B cell (primary cell): Measurements from ENCODE around the gene HES1. TPM values are rescaled to one million over a fixed set of nuclear protein-coding genes. Genes with fewer than 3 reads are reported as not detected.

Source experiments
- ATAC-seq: fragments of 200-7000 bp; cut with Tn5 transposase; one replicate; pipeline ENCODE4 v1.10.0; 2021; ENCODE audit warnings: low read depth, mild to moderate bottlenecking, moderate number of reproducible peaks, moderate library complexity
- CTCF ChIA-PET: fragments of 350-600 bp; sonication (Branson Sonifier 250); formaldehyde crosslinking; loops from one replicate; lab custom pipeline; 2021; ENCODE audit warnings: antibody characterized with exemption, inconsistent platforms; lab: Charles Lee
- POLR2A ChIA-PET: fragments of 350-600 bp; sonication (Branson Sonifier 250); formaldehyde crosslinking; loops from one replicate; lab custom pipeline; 2021; ENCODE audit warnings: antibody characterized with exemption; lab: Charles Lee
- DNase-seq: peaks from one replicate; pipeline ENCODE4 v3.0.0; 2013
- H2AFZ ChIP-seq: 2 replicates; pipeline ENCODE4 v1.6.1; 2012; ENCODE audit warnings: mild to moderate bottlenecking, low read depth, low read length; ENCODE audit not compliant: insufficient read depth, poor library complexity, severe bottlenecking
- H3K27ac ChIP-seq, 2 donors: 1 replicate in 1 of 2; 2 replicates in 1 of 2; pipeline ENCODE4 v1.5.1; 2012 to 2013; ENCODE audit warnings: low read length in 2 of 2, mild to moderate bottlenecking in 2 of 2, moderate library complexity in 1 of 2
- H3K27me3 ChIP-seq, 4 experiments: fragments of 200-600 bp in 1 of 4; sonication (generic) in 1 of 4; replicated peaks in 1 of 4; 1 replicate in 2 of 4; 2 replicates in 2 of 4; pipeline versions ENCODE4 v1.6.1 to v1.7.0; 2013 to 2016; ENCODE audit warnings: low read length in 3 of 4, mild to moderate bottlenecking in 2 of 4, mixed read lengths in 1 of 4, moderate library complexity in 1 of 4; ENCODE audit not compliant: insufficient read depth in 4 of 4, control insufficient read depth in 3 of 4; ENCODE audit errors: control extremely low read depth in 1 of 4
- H3K36me3 ChIP-seq, 2 experiments: replicated peaks in 1 of 2; 1 replicate in 1 of 2; 2 replicates in 1 of 2; pipeline versions ENCODE4 v1.6.1 to v1.7.1; 2013; ENCODE audit warnings: low read length in 1 of 2; ENCODE audit not compliant: insufficient read depth in 2 of 2, control insufficient read depth in 1 of 2; ENCODE audit errors: control extremely low read depth in 1 of 2, extremely low read depth in 1 of 2
- H3K4me1 ChIP-seq, 2 donors: fragments of 200-600 bp in 1 of 2; sonication (generic) in 1 of 2; 1 replicate in 1 of 2; 2 replicates in 1 of 2; pipeline versions ENCODE4 v1.5.1 to v1.6.1; 2013 to 2017; ENCODE audit warnings: low read length in 2 of 2; ENCODE audit not compliant: control insufficient read depth in 2 of 2, insufficient read depth in 2 of 2
- H3K4me2 ChIP-seq: replicated peaks from 2 replicates; pipeline ENCODE3; 2012; ENCODE audit warnings: mild to moderate bottlenecking, low read depth, low read length; ENCODE audit not compliant: poor library complexity, severe bottlenecking
- H3K4me3 ChIP-seq, 5 experiments: fragments of 200-600 bp in 1 of 5; sonication (generic) in 1 of 5; 1 replicate in 3 of 5; 2 replicates in 2 of 5; pipeline versions ENCODE4 v1.5.1 to v1.7.0; 2011 to 2016; ENCODE audit warnings: low read length in 4 of 5, mild to moderate bottlenecking in 4 of 5, low read depth in 2 of 5, control low read depth in 1 of 5, moderate library complexity in 1 of 5; ENCODE audit not compliant: insufficient read depth in 1 of 5; ENCODE audit errors: control extremely low read depth in 1 of 5, extremely low read depth in 1 of 5
- H3K79me2 ChIP-seq: fragments of 200-600 bp; sonication (generic); one replicate; pipeline ENCODE4 v1.6.0; 2016; ENCODE audit warnings: low read length; ENCODE audit not compliant: control insufficient read depth, insufficient read depth
- H3K9ac ChIP-seq: fragments of 200-600 bp; sonication (generic); 2 replicates; pipeline ENCODE4 v1.6.1; 2017; ENCODE audit warnings: mild to moderate bottlenecking, low read length, moderate library complexity
- H3K9me3 ChIP-seq, 3 donors: one replicate each; pipeline versions ENCODE4 v1.6.1 to v1.7.1; 2013; ENCODE audit warnings: low read length in 2 of 3; ENCODE audit not compliant: control insufficient read depth in 2 of 3, insufficient read depth in 1 of 3; ENCODE audit errors: control extremely low read depth in 1 of 3
- H4K20me1 ChIP-seq: 2 replicates; pipeline ENCODE4 v1.6.0; 2012; ENCODE audit warnings: mild to moderate bottlenecking, low read length; ENCODE audit not compliant: insufficient read depth, control insufficient read depth, poor library complexity, severe bottlenecking
- H3K27ac Mint-ChIP-seq: one replicate; pipeline ENCODE4 v1.8.0; 2021; ENCODE audit warnings: mixed read lengths
- H3K27me3 Mint-ChIP-seq: one replicate; pipeline ENCODE4 v1.8.0; 2021; ENCODE audit warnings: mixed read lengths
- H3K4me1 Mint-ChIP-seq: one replicate; pipeline ENCODE4 v1.8.0; 2021; ENCODE audit warnings: mixed read lengths
- H3K4me3 Mint-ChIP-seq: one replicate; pipeline ENCODE4 v1.8.0; 2021; ENCODE audit warnings: mixed read lengths
- H3K9me3 Mint-ChIP-seq: one replicate; pipeline ENCODE4 v1.8.0; 2022; ENCODE audit warnings: mixed read lengths; ENCODE audit not compliant: insufficient read depth
- EZH2 ChIP-seq: IDR thresholded peaks from 2 replicates; pipeline ENCODE4 v1.6.1; 2012; ENCODE audit warnings: borderline replicate concordance, low read depth, mild to moderate bottlenecking, moderate library complexity, low read length; ENCODE audit not compliant: insufficient read depth, poor library complexity, severe bottlenecking
- WGBS: methylation state at CpG from one replicate; pipeline ENCODE4 v1.1.5; 2013; ENCODE audit warnings: missing lambda C conversion rate; ENCODE audit not compliant: insufficient coverage; 5-methylcytosine and 5-hydroxymethylcytosine counted together
- intact Hi-C: fragments of 100-400 bp; cut with micrococcal nuclease; formaldehyde crosslinking; loops from one replicate; pipeline ENCODE4 v1.10.0; 2022
- polyA plus RNA-seq: library from polyadenylated mRNA; depleted of rRNA; stranded (reverse); fragments of >200 nt; gene quantifications from 2 replicates; pipeline ENCODE4 v1.2.3, GENCODE V29; 2012
- total RNA-seq, 2 donors: library from RNA; stranded (reverse); fragments of 120-200 nt in 1 of 2; gene quantifications; 1 replicate in 1 of 2; 2 replicates in 1 of 2; pipeline versions ENCODE4 v1.2.3 to v1.2.4, GENCODE V29; 2013 to 2022
- TF ChIP-seq, protein P1 (sequence below): fragments of 200-600 bp; IDR thresholded peaks from one replicate; pipeline ENCODE4 v1.8.0; 2022; ENCODE audit warnings: antibody characterized with exemption, mild to moderate bottlenecking

HES1 gene
- total and polyA plus RNA-seq, 2 donors (not counting 1 experiment from before 2014, with no cell fraction given) = 2.4 to 60.3 TPM

DNA sequence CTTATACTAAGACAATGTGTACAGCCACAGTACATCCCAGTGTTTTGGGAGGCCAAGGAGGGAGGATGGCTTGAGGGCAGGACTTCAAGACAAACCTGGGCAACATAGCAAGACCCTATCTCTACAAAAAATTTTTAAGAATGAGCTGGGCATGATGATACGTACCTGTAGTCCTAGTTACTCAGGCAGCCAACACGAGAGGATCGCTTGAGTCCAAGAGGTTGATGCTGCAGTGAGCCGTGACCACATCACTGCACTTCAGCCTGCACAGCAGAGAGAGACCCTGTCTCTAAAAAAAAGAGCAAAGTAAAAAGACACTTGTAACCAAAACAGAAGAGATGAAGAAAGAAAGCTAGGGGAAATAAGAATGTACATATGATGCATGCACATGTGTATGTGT is 38.5 kb downstream of the HES1 start:
- H3K4me1 Mint-ChIP-seq = no peaks in the 10 kb centered on the region
- H2AFZ ChIP-seq = no peak overlapping the region
- WGBS = 91% methylated on average over 3 of the region's 4 CpGs
- ATAC-seq (no peak), DNase-seq (no peak)
- H3K4me1 ChIP-seq = no peaks in the 10 kb centered on the region
- H3K27ac ChIP-seq = no peak overlapping the region
- peaks cover 0 to 14% (median 4%) of the 10 kb centered on the region in 4 experiments for H3K27me3 ChIP-seq
- H3K4me3 ChIP-seq = no peak overlapping the region
- TF ChIP-seq EZH2 = no peak
- TF ChIP-seq, protein P1, sequence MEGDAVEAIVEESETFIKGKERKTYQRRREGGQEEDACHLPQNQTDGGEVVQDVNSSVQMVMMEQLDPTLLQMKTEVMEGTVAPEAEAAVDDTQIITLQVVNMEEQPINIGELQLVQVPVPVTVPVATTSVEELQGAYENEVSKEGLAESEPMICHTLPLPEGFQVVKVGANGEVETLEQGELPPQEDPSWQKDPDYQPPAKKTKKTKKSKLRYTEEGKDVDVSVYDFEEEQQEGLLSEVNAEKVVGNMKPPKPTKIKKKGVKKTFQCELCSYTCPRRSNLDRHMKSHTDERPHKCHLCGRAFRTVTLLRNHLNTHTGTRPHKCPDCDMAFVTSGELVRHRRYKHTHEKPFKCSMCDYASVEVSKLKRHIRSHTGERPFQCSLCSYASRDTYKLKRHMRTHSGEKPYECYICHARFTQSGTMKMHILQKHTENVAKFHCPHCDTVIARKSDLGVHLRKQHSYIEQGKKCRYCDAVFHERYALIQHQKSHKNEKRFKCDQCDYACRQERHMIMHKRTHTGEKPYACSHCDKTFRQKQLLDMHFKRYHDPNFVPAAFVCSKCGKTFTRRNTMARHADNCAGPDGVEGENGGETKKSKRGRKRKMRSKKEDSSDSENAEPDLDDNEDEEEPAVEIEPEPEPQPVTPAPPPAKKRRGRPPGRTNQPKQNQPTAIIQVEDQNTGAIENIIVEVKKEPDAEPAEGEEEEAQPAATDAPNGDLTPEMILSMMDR = no peak
- no peak overlapping the region for H3K4me3 Mint-ChIP-seq
- peaks cover 36% of the 10 kb centered on the region for H3K27me3 Mint-ChIP-seq
- no peaks in the 10 kb centered on the region for H3K36me3 ChIP-seq
- no peaks in the 10 kb centered on the region for H4K20me1 ChIP-seq
- no peaks in the 10 kb centered on the region for H3K9me3 Mint-ChIP-seq
- H3K9ac ChIP-seq = no peak overlapping the region
- H3K79me2 ChIP-seq = no peaks in the 10 kb centered on the region
- intact Hi-C loops = no loop called here
- ChIA-PET CTCF (interaction anchor here (0.8 to 1.3 kb wide), 2 partner anchors 497 to 509 kb away, joined by 3 read pairs; no protein-coding TSS in a partner anchor), POLR2A (no interaction called here)
- H3K9me3 ChIP-seq = no peaks in the 10 kb centered on the region
- H3K27ac Mint-ChIP-seq = no peak overlapping the region
- no peak overlapping the region for H3K4me2 ChIP-seq

DNA sequence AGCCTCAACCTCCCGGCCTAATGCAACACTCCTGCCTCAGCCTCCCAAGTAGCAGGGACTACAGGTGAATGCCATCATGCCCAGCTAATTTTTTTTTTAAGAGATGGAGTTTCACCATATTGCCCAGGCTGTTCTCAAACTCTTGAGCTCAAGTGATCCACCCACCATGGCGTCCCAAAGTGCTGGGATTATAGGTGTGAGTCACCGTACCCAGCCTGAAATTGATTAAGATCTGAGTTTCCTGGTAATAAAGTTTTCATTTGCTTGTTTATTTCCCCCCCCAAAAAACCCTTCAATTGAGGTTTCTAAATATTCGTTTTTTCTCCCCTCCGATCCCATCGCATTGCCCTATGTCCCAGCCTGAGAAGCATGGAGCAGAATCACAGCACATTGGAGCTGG is 39.0 kb downstream of the HES1 start:
- ChIA-PET POLR2A (no interaction called here), CTCF (no interaction called here)
- Histone ChIP-seq H3K4me3 (no peak overlapping the region), H2AFZ (no peak overlapping the region), H3K9ac (no peak overlapping the region), H3K79me2 (no peaks in the 10 kb centered on the region), H4K20me1 (no peaks in the 10 kb centered on the region), H3K27ac (no peak overlapping the region), H3K4me2 (no peak overlapping the region), H3K36me3 (no peaks in the 10 kb centered on the region), H3K4me1 (no peaks in the 10 kb centered on the region), H3K27me3 (peaks cover 0 to 14% (median 4%) of the 10 kb centered on the region in 4 experiments), H3K9me3 (no peaks in the 10 kb centered on the region)
- ATAC-seq (no peak), DNase-seq (no peak)
- intact Hi-C loops = no loop called here
- no peaks in the 10 kb centered on the region for H3K9me3 Mint-ChIP-seq
- H3K4me3 Mint-ChIP-seq = no peak overlapping the region
- 95% methylated on average over 4 of the region's 6 CpGs for WGBS
- no peak for TF ChIP-seq EZH2
- TF ChIP-seq, protein P1 = no peak
- H3K27ac Mint-ChIP-seq = no peak overlapping the region
- peaks cover 34% of the 10 kb centered on the region for H3K27me3 Mint-ChIP-seq
- no peaks in the 10 kb centered on the region for H3K4me1 Mint-ChIP-seq
